Astrocyte of the cerebellum (primary cell): ENCODE data around the gene FZD10.

Experiments
- DNase-seq: peaks from one replicate; pipeline ENCODE4 v3.0.0-alpha.2; 2011; ENCODE audit warnings: low read depth
- H3K4me3 ChIP-seq: 2 replicates; pipeline ENCODE4 v1.5.1; 2011; ENCODE audit warnings: mild to moderate bottlenecking, low read depth, low read length, moderate library complexity
- in situ Hi-C: cut with HindIII; loops from 2 replicates; pipeline ENCODE4 v1.10.0; 2017; ENCODE audit warnings: low sequenced_read_pairs
- TF ChIP-seq, protein P1 (sequence below): IDR thresholded peaks from 2 replicates; pipeline ENCODE4 v1.5.1; 2012; ENCODE audit warnings: low read length, low read depth, moderate library complexity, mild to moderate bottlenecking; ENCODE audit errors: missing control alignments

FZD10 gene

GRCh38 chr12:130144256-130144655 lies 18.0 kb upstream of the FZD10 start:
- in situ Hi-C loops: no loop called here
- TF ChIP-seq, protein P1, sequence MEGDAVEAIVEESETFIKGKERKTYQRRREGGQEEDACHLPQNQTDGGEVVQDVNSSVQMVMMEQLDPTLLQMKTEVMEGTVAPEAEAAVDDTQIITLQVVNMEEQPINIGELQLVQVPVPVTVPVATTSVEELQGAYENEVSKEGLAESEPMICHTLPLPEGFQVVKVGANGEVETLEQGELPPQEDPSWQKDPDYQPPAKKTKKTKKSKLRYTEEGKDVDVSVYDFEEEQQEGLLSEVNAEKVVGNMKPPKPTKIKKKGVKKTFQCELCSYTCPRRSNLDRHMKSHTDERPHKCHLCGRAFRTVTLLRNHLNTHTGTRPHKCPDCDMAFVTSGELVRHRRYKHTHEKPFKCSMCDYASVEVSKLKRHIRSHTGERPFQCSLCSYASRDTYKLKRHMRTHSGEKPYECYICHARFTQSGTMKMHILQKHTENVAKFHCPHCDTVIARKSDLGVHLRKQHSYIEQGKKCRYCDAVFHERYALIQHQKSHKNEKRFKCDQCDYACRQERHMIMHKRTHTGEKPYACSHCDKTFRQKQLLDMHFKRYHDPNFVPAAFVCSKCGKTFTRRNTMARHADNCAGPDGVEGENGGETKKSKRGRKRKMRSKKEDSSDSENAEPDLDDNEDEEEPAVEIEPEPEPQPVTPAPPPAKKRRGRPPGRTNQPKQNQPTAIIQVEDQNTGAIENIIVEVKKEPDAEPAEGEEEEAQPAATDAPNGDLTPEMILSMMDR: no peak
- no peak overlapping the region for H3K4me3 ChIP-seq
- no peak for DNase-seq

DNA sequence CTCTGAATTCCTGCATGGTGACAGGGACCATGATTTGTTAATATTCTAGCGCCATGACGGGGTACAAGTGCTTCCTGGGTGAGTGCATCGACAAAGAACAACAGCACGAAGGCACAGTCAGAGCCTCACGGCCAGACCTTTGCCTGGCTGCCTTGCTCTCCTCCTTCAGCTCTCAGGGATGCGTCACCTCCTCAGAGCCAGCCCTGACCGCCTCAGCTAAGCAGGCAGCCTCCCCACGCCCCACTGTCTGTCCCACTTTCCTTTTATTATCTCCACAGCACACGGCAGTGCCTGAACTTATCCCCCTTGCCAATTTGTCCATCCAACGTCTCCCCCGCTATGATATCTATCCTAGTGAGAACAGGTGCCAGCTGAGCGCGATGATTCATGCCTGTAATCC lies 16.5 kb upstream of the FZD10 start:
- DNase-seq: no peak
- TF ChIP-seq, protein P1: no peak
- in situ Hi-C loops: no loop called here
- no peak overlapping the region for H3K4me3 ChIP-seq

DNA sequence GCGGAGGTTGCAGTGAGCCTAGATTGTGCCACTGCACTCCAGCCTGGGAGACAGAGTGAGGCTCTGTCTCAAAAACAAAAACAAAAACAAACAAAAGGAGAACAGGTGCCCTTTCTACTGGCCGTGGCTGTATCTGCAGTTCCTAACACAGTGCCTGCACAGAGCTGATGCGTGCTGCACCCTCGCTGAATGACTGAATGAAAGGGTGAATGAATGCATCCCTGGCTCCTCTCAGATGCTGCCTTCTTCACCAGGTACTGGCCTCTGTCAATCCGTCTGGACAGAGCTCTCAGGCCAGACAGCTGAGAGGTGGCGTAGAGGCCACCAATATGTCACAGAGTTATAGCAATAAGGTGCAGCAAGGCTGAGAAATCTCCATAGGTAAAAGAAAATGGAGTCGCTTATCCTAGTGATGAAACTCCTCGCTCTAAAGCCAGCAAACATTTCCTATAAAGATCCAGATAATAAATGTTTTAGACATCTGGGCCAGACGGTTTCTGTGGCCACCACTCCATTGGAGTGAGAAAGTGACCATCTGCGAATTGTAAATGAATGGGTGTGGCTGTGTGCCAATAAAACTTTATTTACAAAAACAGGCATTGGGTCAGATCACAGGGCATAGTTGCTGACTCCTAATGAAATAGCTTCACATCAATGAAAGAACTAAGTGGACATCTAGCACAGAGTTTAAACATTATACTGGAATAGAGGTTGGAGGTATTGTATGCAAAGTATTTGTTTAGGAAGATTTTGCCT lies 15.9 kb upstream of the FZD10 start:
- TF ChIP-seq, protein P1: no peak
- in situ Hi-C loops: no loop called here
- H3K4me3 ChIP-seq: no peak overlapping the region
- DNase-seq: no peak

- DNase-seq: no peak
- H3K4me3 ChIP-seq: no peak overlapping the region
- TF ChIP-seq, protein P1: no peak
- in situ Hi-C loops: no loop called here
Observed at GRCh38 chr12:130147875-130148596, 14.2 kb upstream of the FZD10 start.

DNA sequence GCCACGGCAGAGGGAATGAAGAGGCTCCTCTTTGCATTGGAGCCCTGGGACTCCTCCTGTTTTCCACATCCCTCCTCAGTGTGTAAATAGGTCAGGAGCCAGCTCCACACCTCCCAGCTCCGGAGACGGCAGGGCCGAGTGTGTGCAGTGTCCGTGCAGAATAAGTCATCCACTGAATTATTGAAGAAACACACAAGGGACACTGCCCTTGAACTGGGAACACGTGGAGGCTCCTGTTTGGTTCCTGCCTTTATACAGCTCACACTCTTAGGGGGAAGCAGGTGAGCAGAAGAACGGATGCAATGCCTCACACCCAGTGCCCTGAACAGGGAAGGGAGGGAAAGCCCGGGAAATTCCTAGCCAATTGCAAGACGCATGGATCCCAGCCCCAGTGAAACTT lies 10.4 kb upstream of the FZD10 start:
- in situ Hi-C loops: no loop called here
- no peak overlapping the region for H3K4me3 ChIP-seq
- TF ChIP-seq, protein P1: no peak
- no peak for DNase-seq

DNA sequence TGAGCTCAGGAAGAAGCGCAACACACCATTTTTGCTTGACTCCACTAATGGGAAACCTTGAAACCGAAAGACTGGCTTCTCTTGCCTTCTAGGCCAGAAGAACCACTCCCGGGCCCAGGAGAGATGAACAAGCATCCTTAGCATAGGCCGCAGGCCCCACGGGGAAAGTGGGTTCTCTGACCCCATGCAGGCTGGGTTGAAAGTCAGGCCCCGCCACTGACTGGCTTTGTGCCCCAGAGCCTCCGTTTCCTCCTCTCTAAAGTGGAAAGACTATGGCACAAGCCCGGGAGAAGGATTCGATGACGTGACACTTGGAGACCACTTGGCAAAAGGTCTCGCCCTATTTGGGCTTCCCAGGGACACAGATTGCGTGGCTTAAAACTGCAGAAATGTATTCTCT lies 9.9 kb upstream of the FZD10 start:
- no peak overlapping the region for H3K4me3 ChIP-seq
- in situ Hi-C loops: no loop called here
- DNase-seq: no peak
- TF ChIP-seq, protein P1: no peak
